H1 (cell line): ENCODE measurements around the gene FBN2. TPM values are rescaled to one million over a fixed set of nuclear protein-coding genes. Genes with fewer than 3 reads are reported as not detected.

Source experiments
- CTCF ChIA-PET: fragments of 300-600 bp; sonication (Branson Sonifier 250); formaldehyde crosslinking; loops from one replicate; lab custom pipeline; 2021; ENCODE audit not compliant: partially characterized antibody; lab: Charles Lee
- POLR2A ChIA-PET: fragments of 300-600 bp; sonication (Branson Sonifier 250); formaldehyde crosslinking; loops from one replicate; lab custom pipeline; 2021; ENCODE audit warnings: inconsistent platforms; ENCODE audit not compliant: partially characterized antibody; lab: Charles Lee
- DNase-seq, 2 experiments: peaks; one replicate each; pipeline versions ENCODE4 v3.0.0 to v3.0.0-alpha.2; 2010 to 2022; ENCODE audit warnings: low spot score in 2 of 2, low read depth in 1 of 2, mixed read lengths in 1 of 2
- FAIRE-seq: peaks from 2 replicates; lab custom pipeline; 2011; peaks lifted over from hg19 to GRCh38; lab: Jason Lieb, UNC
- H2AFZ ChIP-seq: 2 replicates; pipeline ENCODE4 v1.8.1; 2012; ENCODE audit warnings: low read length, inconsistent platforms
- H2AK5ac ChIP-seq: 2 replicates; pipeline ENCODE4 v1.6.1; 2013; ENCODE audit warnings: low read depth, low read length
- H2BK120ac ChIP-seq: replicated peaks from 2 replicates; pipeline ENCODE3; 2013; ENCODE audit warnings: low read depth, low read length, inconsistent platforms
- H2BK12ac ChIP-seq: 2 replicates; pipeline ENCODE4 v1.6.1; 2013; ENCODE audit warnings: low read depth, low read length
- H2BK15ac ChIP-seq: 2 replicates; pipeline ENCODE4 v1.6.1; 2013; ENCODE audit warnings: low read length
- H2BK20ac ChIP-seq: 2 replicates; pipeline ENCODE4 v1.6.1; 2013; ENCODE audit warnings: low read length
- H2BK5ac ChIP-seq: 2 replicates; pipeline ENCODE4 v1.6.1; 2013; ENCODE audit warnings: low read depth, low read length
- H3K14ac ChIP-seq: 2 replicates; pipeline ENCODE4 v1.6.1; 2013; ENCODE audit warnings: inconsistent platforms; ENCODE audit not compliant: insufficient read length
- H3K18ac ChIP-seq: 2 replicates; pipeline ENCODE4 v1.6.1; 2013; ENCODE audit warnings: low read length; ENCODE audit errors: extremely low read depth
- H3K23ac ChIP-seq: 2 replicates; pipeline ENCODE4 v1.6.1; 2013; ENCODE audit warnings: inconsistent platforms; ENCODE audit not compliant: insufficient read length
- H3K23me2 ChIP-seq: 2 replicates; pipeline ENCODE4 v1.6.1; 2013; ENCODE audit warnings: low read depth, low read length
- H3K27ac ChIP-seq: 2 replicates; pipeline ENCODE4 v1.6.1; 2011; ENCODE audit warnings: low read depth, low read length, inconsistent platforms
- H3K27me3 ChIP-seq, 4 experiments: replicated peaks in 1 of 4; 1 replicate in 1 of 4; 2 replicates in 3 of 4; pipeline versions ENCODE4 v1.6.1 to v1.8.1; 2011 to 2013; ENCODE audit warnings: low read length in 3 of 4, mild to moderate bottlenecking in 3 of 4, inconsistent platforms in 2 of 4, mixed read lengths in 2 of 4, moderate library complexity in 1 of 4; ENCODE audit not compliant: control insufficient read depth in 3 of 4, insufficient read depth in 3 of 4; ENCODE audit errors: extremely low read depth in 1 of 4
- H3K36me3 ChIP-seq, 4 experiments: 2 replicates each; pipeline versions ENCODE4 v1.6.1 to v1.8.1; 2011 to 2013; ENCODE audit warnings: mild to moderate bottlenecking in 4 of 4, low read length in 3 of 4, moderate library complexity in 2 of 4, control low read depth in 1 of 4, inconsistent platforms in 1 of 4; ENCODE audit not compliant: insufficient read depth in 4 of 4, control insufficient read depth in 2 of 4
- H3K4ac ChIP-seq: replicated peaks from 2 replicates; pipeline ENCODE3; 2013; ENCODE audit warnings: low read length, low read depth, mixed read lengths, inconsistent platforms; ENCODE audit not compliant: insufficient read length
- H3K4me1 ChIP-seq, 4 experiments: replicated peaks in 1 of 4; 1 replicate in 1 of 4; 2 replicates in 3 of 4; pipeline versions ENCODE4 v1.6.1 to v1.8.1; 2011 to 2013; ENCODE audit warnings: low read length in 3 of 4, inconsistent platforms in 2 of 4, mixed read lengths in 1 of 4; ENCODE audit not compliant: insufficient read depth in 4 of 4, control insufficient read depth in 3 of 4
- H3K4me2 ChIP-seq, 2 experiments: 2 replicates each; pipeline versions ENCODE4 v1.6.1 to v1.8.1; 2011 to 2013; ENCODE audit warnings: low read depth in 2 of 2, low read length in 2 of 2, control low read depth in 1 of 2, inconsistent platforms in 1 of 2, mild to moderate bottlenecking in 1 of 2; ENCODE audit not compliant: insufficient read depth in 1 of 2
- H3K4me3 ChIP-seq, 4 experiments: fragments of 200-600, 300-600 bp in 1 of 4; sonication (generic), shearing (Covaris generic), sonication (Bioruptor Twin) in 1 of 4; 2 replicates each; pipeline versions ENCODE4 v1.5.1 to v1.8.1; 2011 to 2016; ENCODE audit warnings: low read length in 4 of 4, low read depth in 3 of 4, control low read depth in 2 of 4, inconsistent platforms in 2 of 4, mild to moderate bottlenecking in 2 of 4, mixed read lengths in 1 of 4, moderate library complexity in 1 of 4; ENCODE audit not compliant: insufficient read depth in 2 of 4; ENCODE audit errors: extremely low read depth in 1 of 4
- H3K56ac ChIP-seq: replicated peaks from 2 replicates; pipeline ENCODE3; 2013; ENCODE audit warnings: low read depth, mild to moderate bottlenecking, mixed read lengths, low read length, inconsistent platforms; ENCODE audit not compliant: insufficient read length
- H3K79me1 ChIP-seq: 2 replicates; pipeline ENCODE4 v1.6.1; 2013; ENCODE audit warnings: low read depth, low read length, control low read depth
- H3K79me2 ChIP-seq, 2 experiments: 2 replicates each; pipeline versions ENCODE4 v1.6.1 to v1.8.1; 2012 to 2013; ENCODE audit warnings: low read length in 2 of 2, mild to moderate bottlenecking in 2 of 2, inconsistent platforms in 1 of 2; ENCODE audit not compliant: insufficient read depth in 2 of 2, control insufficient read depth in 1 of 2
- H3K9ac ChIP-seq, 4 experiments: replicated peaks in 1 of 4; 1 replicate in 1 of 4; 2 replicates in 3 of 4; pipeline versions ENCODE4 v1.6.1 to v1.8.1; 2011 to 2013; ENCODE audit warnings: low read depth in 3 of 4, low read length in 3 of 4, control low read depth in 2 of 4, mild to moderate bottlenecking in 2 of 4, moderate library complexity in 2 of 4, inconsistent platforms in 1 of 4; ENCODE audit errors: extremely low read depth in 1 of 4
- H3K9me3 ChIP-seq, 2 experiments: 2 replicates each; pipeline versions ENCODE4 v1.6.1 to v1.8.1; 2012 to 2013; ENCODE audit warnings: mild to moderate bottlenecking in 2 of 2, moderate library complexity in 2 of 2, control low read depth in 1 of 2, inconsistent platforms in 1 of 2, low read depth in 1 of 2, low read length in 1 of 2, mixed read lengths in 1 of 2; ENCODE audit not compliant: insufficient read depth in 2 of 2
- H4K20me1 ChIP-seq, 2 experiments: replicated peaks in 1 of 2; 2 replicates each; pipeline versions ENCODE3 to v1.8.1; 2011 to 2013; ENCODE audit warnings: inconsistent platforms in 2 of 2, low read length in 2 of 2, mild to moderate bottlenecking in 1 of 2; ENCODE audit not compliant: insufficient read depth in 2 of 2, control insufficient read depth in 1 of 2
- H4K5ac ChIP-seq: 2 replicates; pipeline ENCODE4 v1.6.1; 2013; ENCODE audit warnings: low read length, low read depth, mixed read lengths, inconsistent platforms; ENCODE audit not compliant: insufficient read length
- H4K8ac ChIP-seq: 2 replicates; pipeline ENCODE4 v1.8.0; 2013; ENCODE audit warnings: mild to moderate bottlenecking, moderate library complexity, low read length, inconsistent platforms; ENCODE audit not compliant: insufficient read depth; ENCODE audit errors: extremely low read depth
- H4K91ac ChIP-seq: replicated peaks from 2 replicates; pipeline ENCODE3; 2013; ENCODE audit warnings: low read length, mixed read lengths, inconsistent platforms; ENCODE audit not compliant: insufficient read length
- ASH2L ChIP-seq: fragments of 200-600, 300-600 bp; sonication (generic); IDR thresholded peaks from one replicate; pipeline ENCODE4 v1.7.1; 2017; ENCODE audit warnings: low read length
- ATF3 ChIP-seq: IDR thresholded peaks from 2 replicates; pipeline ENCODE4 v1.6.1; 2011; ENCODE audit warnings: low read depth, mild to moderate bottlenecking, low read length; ENCODE audit not compliant: insufficient read depth
- CEBPB ChIP-seq: IDR thresholded peaks from 2 replicates; pipeline ENCODE4 v1.6.1; 2012; ENCODE audit warnings: low read depth, low read length
- GTF2F1 ChIP-seq: IDR thresholded peaks from 2 replicates; pipeline ENCODE4 v1.6.1; 2012; ENCODE audit warnings: low read depth, low read length, improper control_type of control experiment, borderline replicate concordance
- HDAC6 ChIP-seq: IDR thresholded peaks from one replicate; pipeline ENCODE4 v1.7.1; 2012; ENCODE audit warnings: low read depth, mild to moderate bottlenecking, inconsistent platforms, low read length, moderate library complexity
- JUN ChIP-seq: IDR thresholded peaks from 2 replicates; pipeline ENCODE4 v1.6.1; 2011; ENCODE audit warnings: low read depth, mild to moderate bottlenecking, improper control_type of control experiment, low read length
- JUND ChIP-seq: IDR thresholded peaks from 2 replicates; pipeline ENCODE4 v1.6.1; 2011; ENCODE audit warnings: mild to moderate bottlenecking, improper control_type of control experiment, low read length
- NRF1 ChIP-seq: IDR thresholded peaks from 2 replicates; pipeline ENCODE4 v1.6.1; 2011; ENCODE audit warnings: mild to moderate bottlenecking, low read depth, low read length, improper control_type of control experiment
- POLR2AphosphoS5 ChIP-seq: IDR thresholded peaks from 2 replicates; pipeline ENCODE4 v1.6.1; 2011; ENCODE audit warnings: low read depth, low read length
- RFX5 ChIP-seq: IDR thresholded peaks from 2 replicates; pipeline ENCODE4 v1.6.1; 2011; ENCODE audit warnings: low read depth, low read length, improper control_type of control experiment, borderline replicate concordance
- RNF2 ChIP-seq: fragments of 200-900, 300-1000 bp; sonication (generic); IDR thresholded peaks from 2 replicates; pipeline ENCODE4 v1.7.1; 2016; ENCODE audit warnings: borderline replicate concordance, low read depth, mild to moderate bottlenecking, antibody characterized with exemption, low read length; ENCODE audit not compliant: poor library complexity, severe bottlenecking; ENCODE audit errors: missing control alignments
- SIN3A ChIP-seq, 2 experiments: IDR thresholded peaks in 1 of 2; conservative IDR thresholded peaks in 1 of 2; 2 replicates each; pipeline ENCODE4 v1.6.1; 2011 to 2012; ENCODE audit warnings: low read length in 2 of 2, improper control_type of control experiment in 1 of 2, low read depth in 1 of 2, mild to moderate bottlenecking in 1 of 2
- SP2 ChIP-seq: IDR thresholded peaks from 2 replicates; pipeline ENCODE4 v1.6.1; 2012; ENCODE audit warnings: mild to moderate bottlenecking, low read length, inconsistent platforms
- SUZ12 ChIP-seq: fragments of 200-600 bp; sonication (generic); IDR thresholded peaks from 2 replicates; pipeline ENCODE4 v1.6.1; 2012; ENCODE audit warnings: mild to moderate bottlenecking, inconsistent platforms, low read length, moderate library complexity, mixed read lengths
- TEAD4 ChIP-seq: IDR thresholded peaks from 2 replicates; pipeline ENCODE4 v1.6.1; 2012; ENCODE audit warnings: low read depth, low read length, inconsistent platforms, mixed read lengths
- WGBS, 2 experiments: shearing (Covaris generic) in 1 of 2; methylation state at CpG; one replicate each; pipeline versions ENCODE4 v1.1.6 to v1.1.7; 2013 to 2015; ENCODE audit warnings: low lambda C conversion rate in 2 of 2, mixed read lengths in 2 of 2, inconsistent platforms in 1 of 2, low coverage in 1 of 2, missing lambda C conversion rate in 1 of 2; ENCODE audit not compliant: insufficient replicate concordance in 2 of 2, insufficient coverage in 1 of 2, insufficient read length in 1 of 2; ENCODE audit errors: extremely low coverage in 1 of 2, missing lambda C conversion rate in 1 of 2; 5-methylcytosine and 5-hydroxymethylcytosine counted together
- polyA plus RNA-seq, 7 experiments: library from polyadenylated mRNA; depleted of rRNA in 3 of 7; stranded (reverse) in 5 of 7; unstranded in 2 of 7; fragments of >200 nt in 5 of 7; fragments of 200-250 nt in 2 of 7; gene quantifications; 1 replicate in 5 of 7; 2 replicates in 1 of 7; 4 replicates in 1 of 7; pipeline versions ENCODE4 v1.2.1 to v1.2.3, GENCODE V29; 2011 to 2013; ENCODE audit warnings: missing spikeins in 2 of 7, mixed read lengths in 2 of 7
- total RNA-seq: library from RNA; stranded (reverse); fragmentation: NEBNext Ultra II Directional; extraction: Animal tissue kit (Norgen Biotek cat#: 25700); gene quantifications from 2 replicates; pipeline ENCODE4 v1.2.1, GENCODE V29; 2021

Gene FBN2
- total and polyA plus RNA-seq, 2 of the 8 experiments (the other 6 are each of a cell fraction or from before 2014, with no cell fraction given), result 14.1 to 16.3 TPM

DNA sequence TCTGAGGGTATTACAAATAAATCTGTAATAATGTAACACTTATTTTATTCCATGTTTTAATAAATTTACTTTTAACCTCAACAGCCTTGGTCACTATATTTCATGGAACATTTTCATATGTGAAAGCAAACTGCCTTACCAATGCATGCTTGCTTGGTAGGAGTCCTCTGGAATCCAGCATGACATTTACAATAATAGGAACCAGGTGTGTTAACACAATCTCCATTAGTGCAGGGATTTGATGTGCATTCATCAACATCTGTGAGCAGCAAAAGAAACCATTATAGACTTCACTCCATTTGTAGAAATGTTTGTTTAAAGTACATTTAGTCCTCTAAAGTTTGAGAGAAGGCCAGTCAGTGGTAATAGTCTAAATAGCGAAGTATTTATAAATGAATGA lies 159.4 kb downstream of the FBN2 start:
- Histone ChIP-seq H2BK15ac (no peak overlapping the region), H3K4me1 (no peaks in the 10 kb centered on the region), H4K91ac (no peak overlapping the region), H3K23me2 (no peaks in the 10 kb centered on the region), H4K5ac (no peak overlapping the region), H3K4ac (no peak overlapping the region), H2BK120ac (no peak overlapping the region), H2AFZ (no peak overlapping the region), H2AK5ac (no peak overlapping the region), H3K79me2 (no peaks in the 10 kb centered on the region), H3K18ac (no peak overlapping the region), H3K4me2 (no peak overlapping the region), H2BK20ac (no peak overlapping the region), H3K9ac (no peak overlapping the region), H4K8ac (no peak overlapping the region), H3K4me3 (no peak overlapping the region), H2BK5ac (no peak overlapping the region), H3K27ac (no peak overlapping the region), H2BK12ac (no peak overlapping the region), H3K56ac (no peak overlapping the region), H4K20me1 (no peaks in the 10 kb centered on the region), H3K9me3 (no peaks in the 10 kb centered on the region), H3K14ac (no peak overlapping the region), H3K36me3 (peaks cover 0 to 4% (median 0%) of the 10 kb centered on the region in 4 experiments; a peak in 1 of 8 replicates), H3K79me1 (no peaks in the 10 kb centered on the region), H3K27me3 (no peaks in the 10 kb centered on the region), H3K23ac (no peak overlapping the region)
- no peak for DNase-seq
- FAIRE-seq, result no peak
- CTCF ChIA-PET, result no interaction called here
- POLR2A ChIA-PET, result no interaction called here
- WGBS, 2 experiments, result 57% methylated on average over 1 of the region's 1 CpG; no CpG with 5 or more reads in 1 of the 2 experiments
- TF ChIP-seq RFX5, result no peak
- no peak for TF ChIP-seq SUZ12
- no peak for TF ChIP-seq ATF3
- TF ChIP-seq POLR2AphosphoS5, result no peak
- TF ChIP-seq SP2, result no peak
- no peak for TF ChIP-seq HDAC6
- no peak for TF ChIP-seq TEAD4
- TF ChIP-seq RNF2, result no peak
- no peak for TF ChIP-seq NRF1
- no peak for TF ChIP-seq SIN3A (conservative IDR thresholded peaks at IDR 0.05 in 1 of 2, IDR thresholded peaks at IDR 0.05 in 1 of 2; ENCODE audit: low read depth in 1 of 2, low read length in 2 of 2)
- TF ChIP-seq CEBPB, result no peak
- no peak for TF ChIP-seq ASH2L
- TF ChIP-seq JUN, result no peak
- no peak for TF ChIP-seq JUND
- TF ChIP-seq GTF2F1, result no peak
